HepG2 (cell line): ENCODE measurements around the gene POU5F2. TPM values are rescaled to one million over a fixed set of nuclear protein-coding genes. Genes with fewer than 3 reads are reported as not detected.

Experiments
- ATAC-seq: fragments of 200-7000 bp; cut with Tn5 transposase; 3 replicates; pipeline ENCODE4 v1.9.1; 2020; ENCODE audit warnings: mild to moderate bottlenecking, moderate library complexity
- BruUV-seq: library from RNA; stranded (reverse); fragments of 400-500 nt; replicated peaks from 2 replicates; lab custom pipeline; 2021; lab: Mats Ljungman, UMichigan
- CTCF ChIA-PET: fragments of 300-600 bp; formaldehyde crosslinking; extraction: SDS; loops from one replicate; lab custom pipeline; 2021; ENCODE audit warnings: low total read pairs, inconsistent platforms, low intra/inter-chr PET ratio; lab: Yijun Ruan, JAX
- POLR2A ChIA-PET: fragments of 350-600 bp; sonication (Branson Sonifier 250); formaldehyde crosslinking; loops from one replicate; lab custom pipeline; 2020; ENCODE audit warnings: antibody characterized with exemption, inconsistent platforms; lab: Yijun Ruan, JAX
- DNase-seq: peaks from one replicate; pipeline ENCODE4 v3.0.0-alpha.2; 2015; ENCODE audit warnings: low spot score
- FAIRE-seq: peaks from 3 replicates; lab custom pipeline; 2011; peaks lifted over from hg19 to GRCh38; lab: Jason Lieb, UNC
- H2AFZ ChIP-seq: one replicate; pipeline ENCODE4 v1.6.1; 2011; ENCODE audit warnings: low read length, inconsistent platforms
- H3K27ac ChIP-seq: fragments of 300-600 bp; 3 replicates; pipeline ENCODE4 v1.8.0; 2011; ENCODE audit warnings: mixed run types, mild to moderate bottlenecking, mixed read lengths, low read length, inconsistent platforms; ENCODE audit not compliant: insufficient read depth; ENCODE audit errors: extremely low read length
- H3K27me3 ChIP-seq, 2 experiments: fragments of 200-600 bp in 1 of 2; 2 replicates in 1 of 2; 3 replicates in 1 of 2; pipeline versions ENCODE4 v1.6.0 to v1.8.0; 2011; ENCODE audit warnings: low read length in 2 of 2, mild to moderate bottlenecking in 2 of 2, moderate library complexity in 2 of 2, inconsistent platforms in 1 of 2; ENCODE audit not compliant: insufficient read depth in 2 of 2, control insufficient read depth in 1 of 2
- H3K36me3 ChIP-seq, 2 experiments: fragments of 200-600 bp in 1 of 2; replicated peaks in 1 of 2; 2 replicates in 1 of 2; 3 replicates in 1 of 2; pipeline versions ENCODE4 v1.5.1 to v1.8.0; 2011; ENCODE audit warnings: low read length in 2 of 2, inconsistent platforms in 1 of 2; ENCODE audit not compliant: insufficient read depth in 2 of 2, control insufficient read depth in 1 of 2
- H3K4me1 ChIP-seq: 2 replicates; pipeline ENCODE4 v1.5.1; 2012; ENCODE audit warnings: low read length, inconsistent platforms; ENCODE audit not compliant: insufficient read depth
- H3K4me2 ChIP-seq: 2 replicates; pipeline ENCODE4 v1.6.0; 2011; ENCODE audit warnings: low read depth, low read length, inconsistent platforms
- H3K4me3 ChIP-seq, 3 experiments: fragments of 200-600 bp in 1 of 3; sonication (generic), shearing (Covaris generic) in 1 of 3; replicated peaks in 1 of 3; 2 replicates each; pipeline ENCODE4 v1.5.1; 2011 to 2016; ENCODE audit warnings: low read length in 3 of 3, inconsistent platforms in 2 of 3, low read depth in 2 of 3, mild to moderate bottlenecking in 2 of 3, control low read depth in 1 of 3, mixed read lengths in 1 of 3; ENCODE audit not compliant: insufficient read depth in 1 of 3
- H3K79me2 ChIP-seq: one replicate; pipeline ENCODE4 v1.6.1; 2011; ENCODE audit warnings: low read length, inconsistent platforms; ENCODE audit not compliant: insufficient read depth
- H3K9ac ChIP-seq: 2 replicates; pipeline ENCODE4 v1.6.0; 2011; ENCODE audit warnings: mild to moderate bottlenecking, low read depth, low read length, inconsistent platforms; ENCODE audit not compliant: insufficient read depth
- H3K9me3 ChIP-seq: 2 replicates; pipeline ENCODE4 v1.5.1; 2012; ENCODE audit warnings: mild to moderate bottlenecking, low read length
- H4K20me1 ChIP-seq: 2 replicates; pipeline ENCODE4 v1.6.0; 2011; ENCODE audit warnings: inconsistent platforms, mild to moderate bottlenecking, low read length, moderate library complexity; ENCODE audit not compliant: insufficient read depth
- ATF6 ChIP-seq: sonication (generic); formaldehyde crosslinking; conservative IDR thresholded peaks from 2 replicates; pipeline ENCODE4 v1.4.0; 2020; ENCODE audit warnings: missing genetic modification reagents
- MEIS1 ChIP-seq: sonication (generic); formaldehyde crosslinking; IDR thresholded peaks from 2 replicates; pipeline ENCODE4 v1.9.0; 2021; ENCODE audit warnings: mild to moderate bottlenecking, missing genetic modification reagents, moderate library complexity, borderline replicate concordance
- SRY ChIP-seq: sonication (generic); formaldehyde crosslinking; IDR thresholded peaks from 2 replicates; pipeline ENCODE4 v1.8.0; 2022; ENCODE audit warnings: mild to moderate bottlenecking, missing genetic modification reagents
- SSRP1 ChIP-seq: IDR thresholded peaks from 2 replicates; pipeline ENCODE4 v1.6.1; 2016; ENCODE audit warnings: control low read depth
- ZNF124 ChIP-seq: sonication (generic); formaldehyde crosslinking; IDR thresholded peaks from 2 replicates; pipeline ENCODE4 v1.4.0; 2020; ENCODE audit warnings: missing genetic modification reagents
- ZNF383 ChIP-seq: sonication (generic); formaldehyde crosslinking; IDR thresholded peaks from 2 replicates; pipeline ENCODE4 v1.4.0; 2020; ENCODE audit warnings: missing genetic modification reagents, mild to moderate bottlenecking, borderline replicate concordance
- ZNF687 ChIP-seq: sonication (generic); formaldehyde crosslinking; IDR thresholded peaks from 2 replicates; pipeline ENCODE4 v1.5.1; 2020; ENCODE audit warnings: mild to moderate bottlenecking, missing genetic modification reagents, moderate library complexity
- WGBS: methylation state at CpG from one replicate; pipeline ENCODE4 v1.1.6; 2017; ENCODE audit warnings: low lambda C conversion rate; 5-methylcytosine and 5-hydroxymethylcytosine counted together
- in situ Hi-C: cut with HindIII; loops from 2 replicates; pipeline ENCODE4 v1.10.0; 2017; ENCODE audit warnings: low pct_unique_long_range_greater_than_20kb; ENCODE audit not compliant: extremely low pct_ligation_motif_present
- intact Hi-C: fragments of 100-400 bp; cut with micrococcal nuclease; formaldehyde crosslinking; loops from one replicate; pipeline ENCODE4 v1.10.0; 2022; ENCODE audit not compliant: unreplicated experiment
- polyA plus RNA-seq, 8 experiments: library from polyadenylated mRNA; depleted of rRNA in 3 of 8; stranded (reverse) in 7 of 8; unstranded in 1 of 8; fragments of >200 nt; fragmentation: Illumina TruSeq in 4 of 8; extraction: Trizol in 4 of 8; gene quantifications; 2 replicates each; pipeline versions ENCODE4 v1.2.1 to v1.2.3, GENCODE V29; 2011 to 2016; ENCODE audit warnings: low read depth in 4 of 8, missing spikeins in 1 of 8, mixed read lengths in 1 of 8; ENCODE audit not compliant: insufficient read depth in 1 of 8
- total RNA-seq, 5 experiments: library from RNA; depleted of rRNA; stranded (reverse); fragments of >200 nt; fragmentation: Illumina TruSeq; extraction: Trizol; gene quantifications; 2 replicates each; pipeline ENCODE4 v1.2.3, GENCODE V29; 2016; ENCODE audit warnings: low read depth in 1 of 5

The POU5F2 gene
- total and polyA plus RNA-seq, 2 of the 13 experiments (the other 11 are each of a cell fraction or from before 2014, with no cell fraction given), result 0.13 to 0.38 TPM

DNA sequence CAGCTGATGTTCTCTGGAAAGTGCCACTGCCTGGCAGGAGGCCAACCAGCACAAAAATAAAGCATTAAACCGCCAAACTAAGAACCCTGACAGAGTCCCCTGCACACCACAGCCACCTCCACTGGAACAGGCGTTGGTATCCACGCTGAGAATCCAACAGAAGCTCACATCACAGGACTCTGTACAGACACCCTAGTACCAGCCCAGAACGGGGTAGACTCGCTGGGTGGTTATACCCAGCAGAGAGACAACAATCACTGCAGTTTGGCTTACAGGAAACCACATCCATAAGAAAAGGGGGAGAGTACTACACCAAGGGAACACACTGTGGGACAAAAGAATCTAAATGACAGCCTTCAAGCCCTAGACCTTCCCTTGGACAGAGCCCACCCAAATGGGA is 15.0 kb upstream of the POU5F2 start:
- H3K27me3 ChIP-seq, result no peaks in the 10 kb centered on the region
- H3K27ac ChIP-seq, result no peak overlapping the region
- no peaks in the 10 kb centered on the region for H3K79me2 ChIP-seq
- TF ChIP-seq SRY (CRISPR knock-in tag), result no peak
- no peak for TF ChIP-seq ZNF383 (CRISPR knock-in tag)
- TF ChIP-seq ZNF124 (CRISPR knock-in tag), result no peak
- TF ChIP-seq SSRP1 (CRISPR knock-in tag), result no peak
- TF ChIP-seq MEIS1 (CRISPR knock-in tag), result no peak
- no peak for TF ChIP-seq ATF6 (CRISPR knock-in tag)
- TF ChIP-seq ZNF687 (CRISPR knock-in tag), result no peak
- H3K4me2 ChIP-seq, result no peak overlapping the region
- CTCF ChIA-PET, result no interaction called here
- in situ Hi-C loops (no loop called here), intact Hi-C loops (no loop called here)
- no peaks in the 10 kb centered on the region for H3K4me1 ChIP-seq
- no peak overlapping the region for H2AFZ ChIP-seq
- whole genome bisulfite sequencing, result 76% methylated on average over 5 of the region's 5 CpGs
- FAIRE-seq (no peak), ATAC-seq (no peak), DNase-seq (no peak)
- H4K20me1 ChIP-seq, result no peaks in the 10 kb centered on the region
- no peak overlapping the region for H3K9ac ChIP-seq
- no peak overlapping the region for H3K4me3 ChIP-seq
- no TSS peak for BruUV-seq
- no peaks in the 10 kb centered on the region; the same call in 1 of the 2 replicates for H3K9me3 ChIP-seq
- POLR2A ChIA-PET, result no interaction called here
- H3K36me3 ChIP-seq, result no peaks in the 10 kb centered on the region
